ENCODE measurements around the gene CHADL.
"Not testable (repeated sequence)": the region's sequence is repeated elsewhere in the genome, so short reads cannot be mapped to it uniquely, and the experiment has no call there.

CHADL gene

GRCh38 chr22:41240377-41241132 lies at the start of gene CHADL:
Gene CHADL (minus strand): TSS chr22:41240931. CDS start chr22:41240881, 50 bp downstream.
- no peak for DNase-seq

- DNase-seq, result no peak
These were observed 48.9 kb upstream of the CHADL start for GRCh38 chr22:41289671-41290070.

- DNase-seq, result no peak
These were observed 47.7 kb upstream of the CHADL start for GRCh38 chr22:41288245-41288946.

- peak; percentile 60 for DNase-seq
These were observed 45.9 kb upstream of the CHADL start for GRCh38 chr22:41286639-41287091.

- DNase-seq, result peak; percentile 88
These were observed 45.3 kb upstream of the CHADL start, which contains the start of gene RANGAP1 for GRCh38 chr22:41285820-41286638. Gene RANGAP1 (minus strand): TSS chr22:41286187. CDS start chr22:41281044, 5,143 bp downstream.

GRCh38 chr22:41285441-41285819 lies 44.7 kb upstream of the CHADL start:
- peak; percentile 25 for DNase-seq

- no peak for DNase-seq
These were observed 43.7 kb upstream of the CHADL start for GRCh38 chr22:41284465-41284864.

GRCh38 chr22:41280854-41281253 lies 40.1 kb upstream of the CHADL start:
- DNase-seq, result no peak

GRCh38 chr22:41280065-41280464 lies 39.3 kb upstream of the CHADL start:
- DNase-seq, result no peak

- no peak for DNase-seq
These were observed 34.1 kb upstream of the CHADL start for GRCh38 chr22:41274856-41275255.

GRCh38 chr22:41273128-41273527 lies 32.4 kb upstream of the CHADL start:
- DNase-seq, result no peak

- no peak for DNase-seq
These were observed 31.1 kb upstream of the CHADL start for GRCh38 chr22:41271787-41272186.

GRCh38 chr22:41267958-41268357 lies 27.2 kb upstream of the CHADL start:
- DNase-seq, result no peak

GRCh38 chr22:41264408-41264941 lies 23.7 kb upstream of the CHADL start:
- DNase-seq, result no peak

- DNase-seq, result no peak
These were observed 23.0 kb upstream of the CHADL start for GRCh38 chr22:41263704-41264103.

GRCh38 chr22:41262250-41262765 lies 21.6 kb upstream of the CHADL start:
- DNase-seq, result no peak

GRCh38 chr22:41261541-41262249 lies 21.0 kb upstream of the CHADL start:
- DNase-seq, result no peak

GRCh38 chr22:41260871-41261270 lies 20.1 kb upstream of the CHADL start:
- no peak for DNase-seq

- not testable (repeated sequence) for DNase-seq
These were observed 19.0 kb upstream of the CHADL start for GRCh38 chr22:41259756-41260155.

- no peak for DNase-seq
These were observed 17.0 kb upstream of the CHADL start for GRCh38 chr22:41257696-41258095.

- no peak for DNase-seq
These were observed 15.8 kb upstream of the CHADL start for GRCh38 chr22:41256254-41257253.
